ENCODE measurements around the gene RHOB.

DNA sequence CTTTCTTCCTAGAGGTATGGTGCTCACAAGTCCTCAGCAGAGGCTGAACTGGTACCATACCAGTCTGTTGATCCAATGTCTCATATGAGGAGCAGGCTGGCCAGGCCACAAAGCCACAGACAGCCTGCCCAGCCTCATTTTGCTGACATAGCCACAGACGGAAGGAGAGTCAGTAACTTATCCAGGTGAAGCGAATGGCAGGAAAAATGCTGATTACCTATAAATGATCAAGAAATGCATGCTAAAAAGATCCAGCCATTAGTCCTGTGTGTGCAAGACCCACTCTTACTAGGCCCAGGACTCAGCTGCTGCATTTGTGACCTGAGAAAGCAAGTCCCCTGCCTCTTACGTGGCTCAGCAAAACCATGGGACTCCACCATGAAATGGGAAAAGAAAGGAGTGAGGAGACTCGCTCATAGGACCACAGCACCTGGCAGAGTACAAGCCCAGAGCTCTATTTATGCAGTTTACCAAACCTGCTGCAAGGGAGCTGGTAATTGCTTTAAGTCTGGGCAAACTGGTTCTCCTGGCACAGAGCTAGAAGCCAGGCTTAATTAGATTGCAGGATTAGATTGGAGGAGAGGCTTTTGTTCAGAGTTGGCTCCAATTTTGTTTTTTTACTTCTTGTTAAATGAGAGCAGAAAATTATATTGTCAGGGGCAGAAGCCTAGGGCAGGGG lies 19.0 kb downstream of the RHOB start:
- TF ChIP-seq, protein P1, sequence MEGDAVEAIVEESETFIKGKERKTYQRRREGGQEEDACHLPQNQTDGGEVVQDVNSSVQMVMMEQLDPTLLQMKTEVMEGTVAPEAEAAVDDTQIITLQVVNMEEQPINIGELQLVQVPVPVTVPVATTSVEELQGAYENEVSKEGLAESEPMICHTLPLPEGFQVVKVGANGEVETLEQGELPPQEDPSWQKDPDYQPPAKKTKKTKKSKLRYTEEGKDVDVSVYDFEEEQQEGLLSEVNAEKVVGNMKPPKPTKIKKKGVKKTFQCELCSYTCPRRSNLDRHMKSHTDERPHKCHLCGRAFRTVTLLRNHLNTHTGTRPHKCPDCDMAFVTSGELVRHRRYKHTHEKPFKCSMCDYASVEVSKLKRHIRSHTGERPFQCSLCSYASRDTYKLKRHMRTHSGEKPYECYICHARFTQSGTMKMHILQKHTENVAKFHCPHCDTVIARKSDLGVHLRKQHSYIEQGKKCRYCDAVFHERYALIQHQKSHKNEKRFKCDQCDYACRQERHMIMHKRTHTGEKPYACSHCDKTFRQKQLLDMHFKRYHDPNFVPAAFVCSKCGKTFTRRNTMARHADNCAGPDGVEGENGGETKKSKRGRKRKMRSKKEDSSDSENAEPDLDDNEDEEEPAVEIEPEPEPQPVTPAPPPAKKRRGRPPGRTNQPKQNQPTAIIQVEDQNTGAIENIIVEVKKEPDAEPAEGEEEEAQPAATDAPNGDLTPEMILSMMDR (conservative IDR thresholded peaks at IDR 0.05), result no peak
- TF ChIP-seq ZFX (IDR thresholded peaks at IDR 0.05), result no peak

Data from C4-2B (cell line).